ENCODE measurements around the gene ARMC5. TPM values are rescaled to one million over a fixed set of nuclear protein-coding genes. Genes with fewer than 3 reads are reported as not detected.

The ARMC5 gene
- total and polyA plus RNA-seq, 10 of the 15 experiments (the other 5 are each of a cell fraction or from before 2014, with no cell fraction given): 0.06 to 13.2 (median 5.6) TPM

GRCh38 chr16:31458844-31459686 lies at the start of gene ARMC5 (continued):
- TF ChIP-seq ELK1 (IDR thresholded peaks at IDR 0.05; ENCODE audit: low read depth, low read length): peak; percentile 81
- no peak for TF ChIP-seq TCF7 (IDR thresholded peaks at IDR 0.05; ENCODE audit: borderline replicate concordance)
- TF ChIP-seq MTA2 (IDR thresholded peaks at IDR 0.05; ENCODE audit: low read depth): no peak
- peak; percentile 82 for TF ChIP-seq GATAD2B (conservative IDR thresholded peaks at IDR 0.05; ENCODE audit: low read depth)
- TF ChIP-seq BMI1 (IDR thresholded peaks at IDR 0.05; ENCODE audit: borderline replicate concordance): no peak
- TF ChIP-seq MEF2A (IDR thresholded peaks at IDR 0.05; ENCODE audit: insufficient read depth, low read depth, low read length): no peak
- no peak for TF ChIP-seq ZZZ3 (IDR thresholded peaks at IDR 0.05; ENCODE audit: control insufficient read depth, insufficient read length, low read depth)
- no peak for TF ChIP-seq REST (IDR thresholded peaks at IDR 0.05; ENCODE audit: low read depth, low read length)
- TF ChIP-seq CREB1 (IDR thresholded peaks at IDR 0.05; ENCODE audit: low read depth): peak; percentile 98
- peak; percentile 92 for TF ChIP-seq HDGF (IDR thresholded peaks at IDR 0.05)
- peak; percentile 47 for TF ChIP-seq KLF5 (IDR thresholded peaks at IDR 0.05; ENCODE audit: partially characterized antibody)
- TF ChIP-seq LARP7 (IDR thresholded peaks at IDR 0.05): peak; percentile 64; the same call in 1 of the 2 replicates
- TF ChIP-seq SP1 (IDR thresholded peaks at IDR 0.05; ENCODE audit: low read depth, low read length): no peak
- TF ChIP-seq HCFC1 (IDR thresholded peaks at IDR 0.05; ENCODE audit: low read length): peak; percentile 91
- peak; percentile 98 for TF ChIP-seq CREM (IDR thresholded peaks at IDR 0.05; ENCODE audit: low read depth)
- no peak for TF ChIP-seq NR2C2 (IDR thresholded peaks at IDR 0.05; ENCODE audit: borderline replicate concordance, control insufficient read depth, insufficient read length, low read depth)
- TF ChIP-seq BCL11A (IDR thresholded peaks at IDR 0.05; ENCODE audit: low read depth, low read length): 0 out of 2 replicates have a peak, but pooled peaks have one; percentile 2
- no peak for TF ChIP-seq SUZ12 (IDR thresholded peaks at IDR 0.05; ENCODE audit: unreplicated experiment)
- TF ChIP-seq PAX5 (IDR thresholded peaks at IDR 0.05; ENCODE audit: borderline replicate concordance, low read depth, low read length): peak; percentile 56; the same call in 1 of the 2 replicates
- TF ChIP-seq RELB (IDR thresholded peaks at IDR 0.05; ENCODE audit: low read depth): peak; percentile 67; the same call in 1 of the 2 replicates
- no peak for TF ChIP-seq NFYA (IDR thresholded peaks at IDR 0.05; ENCODE audit: borderline replicate concordance, low read depth, low read length)
- TF ChIP-seq TBL1XR1 (IDR thresholded peaks at IDR 0.05; ENCODE audit: low read depth, low read length): no peak
- peak; percentile 12 for TF ChIP-seq STAT1 (conservative IDR thresholded peaks at IDR 0.05)
- TF ChIP-seq SREBF1 (IDR thresholded peaks at IDR 0.05; ENCODE audit: low read length): peak; percentile 48; the same call in 1 of the 2 replicates
- no peak for TF ChIP-seq CBX3 (IDR thresholded peaks at IDR 0.05; ENCODE audit: borderline replicate concordance, low read depth)
- TF ChIP-seq FOS (IDR thresholded peaks at IDR 0.05; ENCODE audit: borderline replicate concordance, extremely low read depth, insufficient read length): no peak

All from GM12878 (cell line).